Activated CD8-positive, alpha-beta T cell treated with anti-CD3 and anti-CD28 coated beads for 36 hours (primary cell): ENCODE data around the gene EML5. TPM values are rescaled to one million over a fixed set of nuclear protein-coding genes. Genes with fewer than 3 reads are reported as not detected.

Experiments used
- ATAC-seq: fragments of 200-7000 bp; cut with Tn5 transposase; one replicate; pipeline ENCODE4 v1.10.0; 2021; ENCODE audit warnings: mild to moderate bottlenecking, moderate library complexity
- CTCF ChIA-PET: fragments of 350-600 bp; sonication (Branson Sonifier 250); formaldehyde crosslinking; loops from one replicate; lab custom pipeline; 2021; ENCODE audit warnings: antibody characterized with exemption; lab: Charles Lee
- POLR2A ChIA-PET: fragments of 350-600 bp; sonication (Branson Sonifier 250); formaldehyde crosslinking; loops from one replicate; lab custom pipeline; 2021; ENCODE audit warnings: antibody characterized with exemption; lab: Charles Lee
- DNase-seq: peaks from one replicate; pipeline ENCODE4 v3.0.0-alpha.2; 2020
- H3K27ac Mint-ChIP-seq: one replicate; pipeline ENCODE4 v1.8.0; 2021; ENCODE audit warnings: mild to moderate bottlenecking, mixed read lengths
- H3K27me3 Mint-ChIP-seq: one replicate; pipeline ENCODE4 v1.8.0; 2021; ENCODE audit warnings: mixed read lengths
- H3K36me3 Mint-ChIP-seq: one replicate; pipeline ENCODE4 v1.8.0; 2021; ENCODE audit warnings: low read depth, mixed read lengths
- H3K4me1 Mint-ChIP-seq: one replicate; pipeline ENCODE4 v1.8.0; 2021; ENCODE audit warnings: low read depth, mixed read lengths
- H3K4me3 Mint-ChIP-seq: one replicate; pipeline ENCODE4 v1.8.0; 2021; ENCODE audit warnings: mild to moderate bottlenecking, moderate library complexity, mixed read lengths
- H3K9me3 Mint-ChIP-seq: one replicate; pipeline ENCODE4 v1.8.0; 2021; ENCODE audit warnings: mixed read lengths
- intact Hi-C: fragments of 100-400 bp; cut with micrococcal nuclease; formaldehyde crosslinking; loops from one replicate; pipeline ENCODE4 v1.10.0; 2022
- total RNA-seq, 2 experiments: library from RNA; stranded (reverse); gene quantifications; one replicate each; pipeline ENCODE4 v1.2.3, GENCODE V29; 2021
- TF ChIP-seq, protein P1 (sequence below): fragments of 200-600 bp; IDR thresholded peaks from one replicate; pipeline ENCODE4 v1.8.0; 2022; ENCODE audit warnings: antibody characterized with exemption, mild to moderate bottlenecking

The EML5 gene
- total RNA-seq, 2 experiments from 2014 or later, result 2.7 to 3.8 TPM

DNA sequence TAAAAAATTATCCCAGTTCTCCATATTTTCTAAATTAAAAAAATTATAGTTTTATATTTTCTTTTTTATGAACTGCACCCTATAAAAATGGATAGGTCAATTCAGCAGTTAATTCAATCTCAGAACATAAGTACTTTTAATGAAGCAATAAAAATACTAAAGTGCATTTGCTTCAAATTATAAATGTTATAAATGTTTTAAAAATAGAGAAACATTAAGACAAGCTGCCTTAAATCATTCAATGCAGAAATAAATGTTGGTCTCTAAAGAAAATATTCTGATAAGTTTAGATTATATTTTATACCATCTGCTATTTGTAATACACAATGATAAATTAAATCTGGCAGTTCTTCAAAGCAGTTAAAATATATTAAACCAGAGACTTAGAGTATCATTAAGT is 164.3 kb downstream of the EML5 start:
- Mint-ChIP-seq H3K9me3 (no peaks in the 10 kb centered on the region), H3K27me3 (no peaks in the 10 kb centered on the region), H3K27ac (no peak overlapping the region), H3K36me3 (no peaks in the 10 kb centered on the region), H3K4me1 (no peaks in the 10 kb centered on the region), H3K4me3 (no peak overlapping the region)
- DNase-seq (no peak), ATAC-seq (no peak)
- intact Hi-C loops, result no loop called here
- ChIA-PET CTCF (no interaction called here), POLR2A (no interaction called here)
- TF ChIP-seq, protein P1, sequence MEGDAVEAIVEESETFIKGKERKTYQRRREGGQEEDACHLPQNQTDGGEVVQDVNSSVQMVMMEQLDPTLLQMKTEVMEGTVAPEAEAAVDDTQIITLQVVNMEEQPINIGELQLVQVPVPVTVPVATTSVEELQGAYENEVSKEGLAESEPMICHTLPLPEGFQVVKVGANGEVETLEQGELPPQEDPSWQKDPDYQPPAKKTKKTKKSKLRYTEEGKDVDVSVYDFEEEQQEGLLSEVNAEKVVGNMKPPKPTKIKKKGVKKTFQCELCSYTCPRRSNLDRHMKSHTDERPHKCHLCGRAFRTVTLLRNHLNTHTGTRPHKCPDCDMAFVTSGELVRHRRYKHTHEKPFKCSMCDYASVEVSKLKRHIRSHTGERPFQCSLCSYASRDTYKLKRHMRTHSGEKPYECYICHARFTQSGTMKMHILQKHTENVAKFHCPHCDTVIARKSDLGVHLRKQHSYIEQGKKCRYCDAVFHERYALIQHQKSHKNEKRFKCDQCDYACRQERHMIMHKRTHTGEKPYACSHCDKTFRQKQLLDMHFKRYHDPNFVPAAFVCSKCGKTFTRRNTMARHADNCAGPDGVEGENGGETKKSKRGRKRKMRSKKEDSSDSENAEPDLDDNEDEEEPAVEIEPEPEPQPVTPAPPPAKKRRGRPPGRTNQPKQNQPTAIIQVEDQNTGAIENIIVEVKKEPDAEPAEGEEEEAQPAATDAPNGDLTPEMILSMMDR, result no peak

DNA sequence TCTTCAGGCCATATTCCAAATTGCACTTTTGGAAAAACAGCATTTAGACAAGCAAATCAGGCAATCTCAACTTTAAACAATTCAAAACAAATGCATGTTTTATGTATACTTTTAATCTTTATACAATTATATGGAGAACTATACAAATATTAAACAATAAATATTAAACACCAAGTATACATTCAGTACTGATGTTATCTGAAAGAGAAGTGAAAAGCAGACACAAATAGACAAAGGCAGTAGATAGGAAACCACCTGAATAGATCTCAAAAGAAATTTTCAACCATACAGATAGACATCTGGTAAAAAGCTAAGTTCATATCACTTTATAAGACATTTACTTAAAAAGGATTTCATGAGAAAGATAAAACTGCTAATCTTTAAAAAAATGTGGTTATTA is 164.7 kb downstream of the EML5 start:
- Mint-ChIP-seq H3K4me3 (no peak overlapping the region), H3K27me3 (no peaks in the 10 kb centered on the region), H3K9me3 (no peaks in the 10 kb centered on the region), H3K36me3 (no peaks in the 10 kb centered on the region), H3K4me1 (no peaks in the 10 kb centered on the region), H3K27ac (no peak overlapping the region)
- ATAC-seq, result no peak
- ChIA-PET POLR2A (no interaction called here), CTCF (no interaction called here)
- TF ChIP-seq, protein P1, result no peak
- no peak for DNase-seq
- intact Hi-C loops, result no loop called here

DNA sequence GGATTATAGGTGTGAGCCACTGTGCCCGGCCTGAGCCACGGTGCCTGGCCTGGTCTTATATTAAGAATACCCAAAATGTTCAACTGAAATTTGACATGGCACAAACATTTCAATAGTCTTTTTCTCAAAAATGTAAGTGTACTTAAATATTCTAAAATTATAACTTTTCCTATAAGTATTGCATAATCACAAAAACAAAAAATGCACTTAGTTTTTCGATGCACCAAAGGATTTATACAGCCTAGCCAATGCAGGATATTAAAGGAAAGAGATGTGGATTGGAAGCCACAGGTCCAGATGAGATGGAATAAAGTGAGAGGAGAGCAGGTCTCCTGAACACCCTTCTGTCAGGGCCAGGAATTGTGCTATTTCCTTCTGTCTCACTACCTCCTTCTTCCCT is 167.1 kb downstream of the EML5 start:
- ATAC-seq, result no peak
- Mint-ChIP-seq H3K27me3 (no peaks in the 10 kb centered on the region), H3K9me3 (no peaks in the 10 kb centered on the region), H3K27ac (no peak overlapping the region), H3K4me1 (no peaks in the 10 kb centered on the region), H3K36me3 (no peaks in the 10 kb centered on the region), H3K4me3 (no peak overlapping the region)
- ChIA-PET POLR2A (no interaction called here), CTCF (no interaction called here)
- intact Hi-C loops, result no loop called here
- no peak for DNase-seq
- TF ChIP-seq, protein P1, result no peak

DNA sequence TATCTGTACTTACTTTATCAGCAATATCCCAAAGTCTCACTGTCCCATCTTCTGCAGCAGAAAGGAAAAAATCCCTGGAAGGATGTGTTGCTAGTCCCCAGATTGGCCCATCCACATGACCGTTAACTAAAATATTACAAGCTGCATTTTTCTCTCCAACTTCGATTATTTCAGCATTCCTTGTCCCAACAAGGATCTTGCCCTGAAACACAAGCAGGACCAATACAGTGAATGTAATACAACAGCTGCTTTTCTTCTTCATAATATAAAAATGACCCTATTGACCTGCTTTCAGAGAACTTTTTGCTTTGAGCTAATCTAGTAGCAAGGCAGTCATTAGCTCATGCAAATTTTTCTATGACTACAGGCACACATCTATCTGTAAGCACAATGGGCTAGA is 171.7 kb downstream of the EML5 start:
- no peaks in the 10 kb centered on the region for H3K9me3 Mint-ChIP-seq
- H3K27me3 Mint-ChIP-seq, result no peaks in the 10 kb centered on the region
- ATAC-seq (no peak), DNase-seq (no peak)
- no peaks in the 10 kb centered on the region for H3K4me1 Mint-ChIP-seq
- intact Hi-C loops, result no loop called here
- peaks cover 3% of the 10 kb centered on the region for H3K36me3 Mint-ChIP-seq
- no peak overlapping the region for H3K4me3 Mint-ChIP-seq
- TF ChIP-seq, protein P1, result no peak
- ChIA-PET POLR2A (no interaction called here), CTCF (no interaction called here)
- H3K27ac Mint-ChIP-seq, result no peak overlapping the region

DNA sequence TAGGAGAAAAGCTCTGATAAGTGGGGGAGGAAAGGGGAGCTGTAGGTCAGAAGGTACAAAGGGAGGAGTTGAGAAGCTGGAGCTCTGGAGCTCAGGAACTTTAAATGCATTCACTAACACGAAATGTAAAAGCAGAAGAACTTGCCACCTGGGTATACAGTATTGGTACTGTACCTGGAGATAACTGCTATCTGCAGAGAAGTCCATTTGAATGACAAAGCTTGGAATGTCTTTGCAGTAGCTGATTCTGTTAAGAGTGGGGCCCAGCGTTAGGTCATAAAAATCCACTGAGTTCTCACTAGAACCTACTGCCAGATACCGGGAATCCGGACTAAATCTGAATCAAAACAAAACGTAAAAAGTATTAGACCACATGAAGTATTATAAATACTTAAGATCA is 174.3 kb downstream of the EML5 start:
- CTCF ChIA-PET, result interaction anchor here (1.4 kb wide), 1 partner anchor 13 kb away, joined by 3 read pairs; no protein-coding TSS in a partner anchor
- no peak for ATAC-seq

More for the DNA sequence above, 174.3 kb downstream of the EML5 start:
- POLR2A ChIA-PET, result interaction anchor here (1.3 kb wide), 1 partner anchor 22 kb away, joined by 3 read pairs; no protein-coding TSS in a partner anchor
- Mint-ChIP-seq H3K36me3 (peaks cover 6% of the 10 kb centered on the region), H3K4me3 (no peak overlapping the region), H3K27me3 (no peaks in the 10 kb centered on the region), H3K4me1 (peaks cover 5% of the 10 kb centered on the region), H3K9me3 (no peaks in the 10 kb centered on the region), H3K27ac (no peak overlapping the region)
- DNase-seq, result no peak
- intact Hi-C loops, result no loop called here
- TF ChIP-seq, protein P1, result no peak
